Adrenal gland (tissue), 12 donors: Measurements from ENCODE around the gene NAPSA. TPM values are rescaled to one million over a fixed set of nuclear protein-coding genes. Genes with fewer than 3 reads are reported as not detected.
"Not testable (repeated sequence)": the region's sequence is repeated elsewhere in the genome, so short reads cannot be mapped to it uniquely, and the experiment has no call there.

Experiments
- DNase-seq, 7 donors: peaks; one replicate each; pipeline ENCODE4 v3.0.0-alpha.2; 2019 to 2020
- H3K27ac ChIP-seq, 5 donors: fragments of 200-600 bp; sonication (generic) in 4 of 5; 1 replicate in 3 of 5; 2 replicates in 2 of 5; pipeline versions ENCODE4 v1.5.1 to v1.8.0; 2016 to 2020; ENCODE audit warnings: mild to moderate bottlenecking in 1 of 5
- H3K27me3 ChIP-seq: fragments of 200-600 bp; 2 replicates; pipeline ENCODE4 v1.8.0; 2021
- H3K36me3 ChIP-seq, 2 donors: fragments of 200-600 bp; replicated peaks in 1 of 2; 1 replicate in 1 of 2; 2 replicates in 1 of 2; pipeline versions ENCODE4 v1.5.1 to v1.8.0; 2018 to 2022
- H3K4me1 ChIP-seq, 2 donors: fragments of 200-600 bp; replicated peaks in 1 of 2; 1 replicate in 1 of 2; 2 replicates in 1 of 2; pipeline versions ENCODE4 v1.5.1 to v1.8.0; 2018 to 2021
- H3K4me3 ChIP-seq, 4 donors: fragments of 200-600 bp; sonication (generic) in 3 of 4; one replicate each; pipeline ENCODE4 v1.5.1; 2016 to 2018
- H3K9me3 ChIP-seq, 3 donors: fragments of 200-600 bp; sonication (generic) in 1 of 3; replicated peaks in 1 of 3; 1 replicate in 2 of 3; 2 replicates in 1 of 3; pipeline versions ENCODE4 v1.5.1 to v1.8.0; 2016 to 2021
- POLR2A ChIP-seq, 2 donors: fragments of 450-650 bp; IDR thresholded peaks; one replicate each; pipeline ENCODE4 v1.6.1; 2017; ENCODE audit warnings: antibody characterized with exemption in 2 of 2, mild to moderate bottlenecking in 2 of 2, moderate library complexity in 1 of 2
- WGBS, 4 donors: extraction: QIAGEN DNeasy Blood & Tissue Kit in 2 of 4; methylation state at CpG; one replicate each; pipeline versions ENCODE4 v1.1.5 to v1.1.7; 2013 to 2017; 5-methylcytosine and 5-hydroxymethylcytosine counted together
- intact Hi-C, 2 donors: fragments of 100-400 bp; cut with DNase I; formaldehyde crosslinking; loops; one replicate each; pipeline versions ENCODE4 v1.14.1 to v1.15.0; 2022 to 2023
- polyA plus RNA-seq, 3 donors: library from polyadenylated mRNA; stranded (reverse); fragments of 200-250 nt in 2 of 3; fragments of 350-450 nt in 1 of 3; fragmentation: Illumina TruSeq in 1 of 3; extraction: RNeasy Lipid Tissue Mini Kit (QIAGEN cat#74804) in 1 of 3; gene quantifications; one replicate each; pipeline ENCODE4 v1.2.3, GENCODE V29; 2013 to 2014
- total RNA-seq, 9 donors: library from RNA; depleted of rRNA in 4 of 9; stranded (reverse); fragments of >200 nt in 4 of 9; fragments of 120-200 nt in 1 of 9; fragmentation: NEBNext Ultra II Directional in 1 of 9; extraction: Animal tissue kit (Norgen Biotek cat#: 25700) in 1 of 9; gene quantifications; one replicate each; pipeline versions ENCODE4 v1.1.0 to v1.2.4, GENCODE V29; 2013 to 2023
- TF ChIP-seq, protein P1 (sequence below), 6 experiments: fragments of 450-650 bp in 4 of 6; fragments of 200-600 bp in 2 of 6; sonication (generic) in 1 of 6; IDR thresholded peaks; 1 replicate in 5 of 6; 2 replicates in 1 of 6; pipeline versions ENCODE4 v1.5.1 to v1.8.0; 2016 to 2021; ENCODE audit warnings: antibody characterized with exemption in 6 of 6, mild to moderate bottlenecking in 2 of 6, moderate library complexity in 1 of 6
- donor health status: healthy with polysubstance abuse.
- donor health status: Bipolar disorder and iron deficiency.
- donor health status: DM: yes; HTN: yes; CAD: no.
- donor health status: DM: no; HTN: no; CAD: no.
- donor health status: DM: no; HTN: no; CAD: no.
- donor health status: DM: yes; HTN: yes; CAD: no.

The NAPSA gene
- total and polyA plus RNA-seq, 12 donors = 0.14 to 4.5 (median 0.67) TPM; not detected in 3

DNA sequence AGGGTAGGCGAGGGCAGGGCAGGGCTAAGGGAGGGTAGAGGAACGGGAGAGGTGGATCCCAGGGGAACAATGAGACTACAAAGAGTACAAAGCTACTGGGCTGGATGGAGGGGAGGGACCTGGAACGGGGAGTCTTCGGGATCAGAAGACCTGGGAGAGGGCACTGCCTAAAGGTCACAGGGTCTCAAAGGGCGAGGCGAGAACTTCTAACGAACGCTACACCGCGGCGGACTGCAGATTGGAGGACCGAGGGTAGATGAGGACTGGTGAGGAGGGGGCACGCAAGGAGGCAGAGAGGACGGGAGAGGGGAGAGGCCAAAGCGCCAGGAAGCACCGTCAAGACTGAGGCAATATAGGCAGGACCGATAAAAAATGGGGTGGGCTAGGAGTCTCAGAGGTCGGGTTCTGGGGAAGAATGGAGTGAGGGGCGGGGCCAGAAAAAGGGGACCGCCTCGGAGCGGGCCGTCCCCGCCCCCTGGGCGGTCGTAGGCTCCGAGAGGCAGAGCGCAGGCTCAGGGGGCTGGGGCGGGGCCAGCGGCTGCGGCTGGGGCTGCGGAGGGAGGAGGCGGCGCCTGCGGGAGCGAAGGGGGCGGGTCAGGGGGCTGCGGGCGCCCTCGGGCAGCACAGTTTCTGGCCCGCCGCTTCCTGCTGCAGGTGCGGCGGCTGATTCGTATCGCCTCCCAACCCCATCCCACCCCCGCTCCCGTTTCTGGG, 34.9 kb downstream of the NAPSA start:
- peaks cover 12 to 13% of the 10 kb centered on the region in 2 donors for H3K4me1 ChIP-seq
- H3K36me3 ChIP-seq = no peaks in the 10 kb centered on the region
- intact Hi-C loops = no loop called here
- DNase-seq = peak; percentile 60 to 85 (median 75)
- 2 to 3% (median 2%) methylated on average over 23 to 48 of the region's 48 CpGs for WGBS, 4 donors
- no peaks in the 10 kb centered on the region for H3K9me3 ChIP-seq
- TF ChIP-seq, protein P1, sequence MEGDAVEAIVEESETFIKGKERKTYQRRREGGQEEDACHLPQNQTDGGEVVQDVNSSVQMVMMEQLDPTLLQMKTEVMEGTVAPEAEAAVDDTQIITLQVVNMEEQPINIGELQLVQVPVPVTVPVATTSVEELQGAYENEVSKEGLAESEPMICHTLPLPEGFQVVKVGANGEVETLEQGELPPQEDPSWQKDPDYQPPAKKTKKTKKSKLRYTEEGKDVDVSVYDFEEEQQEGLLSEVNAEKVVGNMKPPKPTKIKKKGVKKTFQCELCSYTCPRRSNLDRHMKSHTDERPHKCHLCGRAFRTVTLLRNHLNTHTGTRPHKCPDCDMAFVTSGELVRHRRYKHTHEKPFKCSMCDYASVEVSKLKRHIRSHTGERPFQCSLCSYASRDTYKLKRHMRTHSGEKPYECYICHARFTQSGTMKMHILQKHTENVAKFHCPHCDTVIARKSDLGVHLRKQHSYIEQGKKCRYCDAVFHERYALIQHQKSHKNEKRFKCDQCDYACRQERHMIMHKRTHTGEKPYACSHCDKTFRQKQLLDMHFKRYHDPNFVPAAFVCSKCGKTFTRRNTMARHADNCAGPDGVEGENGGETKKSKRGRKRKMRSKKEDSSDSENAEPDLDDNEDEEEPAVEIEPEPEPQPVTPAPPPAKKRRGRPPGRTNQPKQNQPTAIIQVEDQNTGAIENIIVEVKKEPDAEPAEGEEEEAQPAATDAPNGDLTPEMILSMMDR (IDR thresholded peaks at IDR 0.05) = no peak
- no peak for TF ChIP-seq POLR2A (IDR thresholded peaks at IDR 0.05)
- H3K27ac ChIP-seq = peak overlapping the region in 1 of 5 donors; percentile 21
- H3K27me3 ChIP-seq = peaks cover 12% of the 10 kb centered on the region
- peak overlapping the region in 1 of 4 donors; percentile 35 for H3K4me3 ChIP-seq

- 14 to 19% (median 17%) methylated on average over 18 of the region's 18 CpGs for WGBS, 4 donors
- peak overlapping the region in 4 of 5 donors; percentile 4 to 69 (median 38) for H3K27ac ChIP-seq
- intact Hi-C loops, H3K9me3 ChIP-seq, H3K36me3 ChIP-seq: not testable (repeated sequence)
- peaks cover 12% of the 10 kb centered on the region for H3K27me3 ChIP-seq
- peak overlapping the region in 1 of 4 donors; percentile 43 for H3K4me3 ChIP-seq
- peak in 1 of 7 donors; percentile 18 for DNase-seq
- H3K4me1 ChIP-seq = peaks cover 12 to 13% of the 10 kb centered on the region in 2 donors
These were observed 35.5 kb downstream of the NAPSA start for GRCh38 chr19:50329926-50330294.

- peaks cover 12 to 13% of the 10 kb centered on the region in 2 donors for H3K4me1 ChIP-seq
- H3K27me3 ChIP-seq = peaks cover 12% of the 10 kb centered on the region
- H3K27ac ChIP-seq = peak within 1 kb of the TSS in 4 of 5 donors; percentile 4 to 69 (median 38)
- WGBS, 4 donors = 0 to 3% (median 1%) methylated on average over 32 to 43 of the region's 43 CpGs
- intact Hi-C loops = no loop called here
- peak; percentile 55 to 70 for TF ChIP-seq POLR2A (IDR thresholded peaks at IDR 0.05)
- TF ChIP-seq, protein P1 (IDR thresholded peaks at IDR 0.05) = no peak
- peak within 1 kb of the TSS in 1 of 4 donors; percentile 43 for H3K4me3 ChIP-seq
- H3K36me3 ChIP-seq = no peaks in the 10 kb centered on the region
- DNase-seq = peak; percentile 97 to 100 (median 99)
- H3K9me3 ChIP-seq = no peaks in the 10 kb centered on the region
These were observed 36.1 kb downstream of the NAPSA start, which contains the start of gene KCNC3 for GRCh38 chr19:50329146-50329925. TSS of gene KCNC3 (minus strand) at chr19:50329377. CDS start at chr19:50329082, 295 bp downstream.

GRCh38 chr19:50328873-50329145, 36.6 kb downstream of the NAPSA start:
- peaks cover 12% of the 10 kb centered on the region for H3K27me3 ChIP-seq

More at GRCh38 chr19:50328873-50329145, 36.6 kb downstream of the NAPSA start:
- Histone ChIP-seq H3K9me3 (no peaks in the 10 kb centered on the region), H3K27ac (peak overlapping the region in 1 of 5 donors; percentile 61), H3K4me1 (peaks cover 8 to 9% of the 10 kb centered on the region in 2 donors), H3K36me3 (no peaks in the 10 kb centered on the region), H3K4me3 (peak overlapping the region in 1 of 4 donors; percentile 41)
- intact Hi-C loops = no loop called here
- TF ChIP-seq, protein P1 (IDR thresholded peaks at IDR 0.05) = peak in 1 of 6 experiments; percentile 16
- TF ChIP-seq POLR2A (IDR thresholded peaks at IDR 0.05) = peak in 1 of 2 donors; percentile 22
- DNase-seq = no peak
- WGBS, 4 donors = 1% methylated on average over 37 to 39 of the region's 40 CpGs; no CpG with 5 or more reads in 2 of the 4 donors
